Transverse colon (tissue), 3 donors: ENCODE results near the gene KLHDC8A.

ENCODE experiments used
- POLR2A ChIP-seq: fragments of 450-650 bp; IDR thresholded peaks from one replicate; pipeline ENCODE4 v1.6.1; 2016; ENCODE audit warnings: antibody characterized with exemption, mild to moderate bottlenecking, moderate library complexity
- TF ChIP-seq, protein P1 (sequence below), 5 experiments: fragments of 200-600 bp in 3 of 5; fragments of 450-650 bp in 2 of 5; sonication (generic) in 3 of 5; IDR thresholded peaks; 1 replicate in 2 of 5; 2 replicates in 3 of 5; pipeline ENCODE4 v1.5.1; 2016 to 2017; ENCODE audit warnings: antibody characterized with exemption in 5 of 5, inconsistent platforms in 3 of 5, mild to moderate bottlenecking in 2 of 5, moderate library complexity in 1 of 5

DNA sequence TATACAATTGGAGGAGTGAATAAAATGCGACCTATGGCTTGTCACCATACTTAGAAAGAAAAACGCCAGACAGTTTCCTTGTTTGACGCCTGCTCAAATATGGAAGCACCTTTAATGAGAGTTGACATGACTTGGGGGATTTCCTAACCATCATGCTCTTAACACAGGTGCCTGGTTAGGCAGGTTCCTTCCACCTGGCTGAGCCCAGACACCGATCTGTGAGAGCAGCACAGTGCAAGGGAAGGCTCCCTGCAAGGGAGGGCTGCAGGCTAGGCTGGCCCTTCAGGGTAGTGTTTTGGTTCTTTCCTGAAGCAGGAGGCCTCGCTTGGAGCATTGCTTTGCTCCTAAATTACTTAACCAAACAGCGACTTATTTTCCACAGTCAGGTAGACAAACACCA, 24.6 kb upstream of the KLHDC8A start:
- TF ChIP-seq, protein P1, sequence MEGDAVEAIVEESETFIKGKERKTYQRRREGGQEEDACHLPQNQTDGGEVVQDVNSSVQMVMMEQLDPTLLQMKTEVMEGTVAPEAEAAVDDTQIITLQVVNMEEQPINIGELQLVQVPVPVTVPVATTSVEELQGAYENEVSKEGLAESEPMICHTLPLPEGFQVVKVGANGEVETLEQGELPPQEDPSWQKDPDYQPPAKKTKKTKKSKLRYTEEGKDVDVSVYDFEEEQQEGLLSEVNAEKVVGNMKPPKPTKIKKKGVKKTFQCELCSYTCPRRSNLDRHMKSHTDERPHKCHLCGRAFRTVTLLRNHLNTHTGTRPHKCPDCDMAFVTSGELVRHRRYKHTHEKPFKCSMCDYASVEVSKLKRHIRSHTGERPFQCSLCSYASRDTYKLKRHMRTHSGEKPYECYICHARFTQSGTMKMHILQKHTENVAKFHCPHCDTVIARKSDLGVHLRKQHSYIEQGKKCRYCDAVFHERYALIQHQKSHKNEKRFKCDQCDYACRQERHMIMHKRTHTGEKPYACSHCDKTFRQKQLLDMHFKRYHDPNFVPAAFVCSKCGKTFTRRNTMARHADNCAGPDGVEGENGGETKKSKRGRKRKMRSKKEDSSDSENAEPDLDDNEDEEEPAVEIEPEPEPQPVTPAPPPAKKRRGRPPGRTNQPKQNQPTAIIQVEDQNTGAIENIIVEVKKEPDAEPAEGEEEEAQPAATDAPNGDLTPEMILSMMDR (IDR thresholded peaks at IDR 0.05), result no peak
- TF ChIP-seq POLR2A, result no peak
